Measurements from ENCODE around the gene GLI1. TPM values are rescaled to one million over a fixed set of nuclear protein-coding genes. Genes with fewer than 3 reads are reported as not detected.
A peak's percentile ranks its signal among the peaks of the same experiment; 100 is the strongest.

The GLI1 gene
- polyA plus RNA-seq, 2 of the 4 experiments (the other 2 are of a cell fraction), result 13.1 to 27.3 TPM

- TF ChIP-seq RCOR1 (IDR thresholded peaks at IDR 0.05; ENCODE audit: low read depth, low read length) (no peak), CEBPB (IDR thresholded peaks at IDR 0.05) (no peak), ZC3H11A (IDR thresholded peaks at IDR 0.05) (no peak), BHLHE40 (IDR thresholded peaks at IDR 0.05; ENCODE audit: low read depth, low read length) (no peak), ESRRA (IDR thresholded peaks at IDR 0.05; ENCODE audit: borderline replicate concordance, low read length) (no peak), HMGXB4 (CRISPR knock-in tag; IDR thresholded peaks at IDR 0.05; ENCODE audit: borderline replicate concordance) (no peak), RFX5 (IDR thresholded peaks at IDR 0.05) (0 out of 2 replicates have a peak, but pooled peaks have one; percentile 38), HOXB5 (CRISPR knock-in tag; IDR thresholded peaks at IDR 0.05) (no peak), RARB (CRISPR knock-in tag; IDR thresholded peaks at IDR 0.05) (no peak), POLR2A (IDR thresholded peaks at IDR 0.05; ENCODE audit: low read length) (no peak; the same call in 1 of the 2 replicates), PBX3 (IDR thresholded peaks at IDR 0.05) (peak; percentile 57; the same call in 1 of the 2 replicates), EHF (CRISPR knock-in tag; IDR thresholded peaks at IDR 0.05) (no peak), RAD21 (conservative IDR thresholded peaks at IDR 0.05 in 1 of 2, IDR thresholded peaks at IDR 0.05 in 1 of 2) (peak; percentile 84 to 91), KDM1A (IDR thresholded peaks at IDR 0.05; ENCODE audit: low read depth) (no peak), TFCP2L1 (CRISPR knock-in tag; IDR thresholded peaks at IDR 0.05) (0 out of 2 replicates have a peak, but pooled peaks have one; percentile 68), CHD2 (IDR thresholded peaks at IDR 0.05; ENCODE audit: low read length, partially characterized antibody) (no peak), HEYL (CRISPR knock-in tag; IDR thresholded peaks at IDR 0.05) (no peak), MAFK (IDR thresholded peaks at IDR 0.05; ENCODE audit: partially characterized antibody) (no peak), MYC (IDR thresholded peaks at IDR 0.05; ENCODE audit: borderline replicate concordance, low read length) (peak; percentile 66; the same call in 1 of the 2 replicates), USF2 (IDR thresholded peaks at IDR 0.05) (0 out of 2 replicates have a peak, but pooled peaks have one; percentile 5), GATA3 (IDR thresholded peaks at IDR 0.05; ENCODE audit: borderline replicate concordance) (peak; percentile 41; the same call in 1 of the 2 replicates), ZSCAN20 (CRISPR knock-in tag; IDR thresholded peaks at IDR 0.05) (no peak), ELK1 (IDR thresholded peaks at IDR 0.05; ENCODE audit: low read depth, low read length) (no peak), NR3C1 (IDR thresholded peaks at IDR 0.05) (no peak)
These were observed 2.8 kb downstream of the GLI1 start (continued) for GRCh38 chr12:57462251-57462911.

GRCh38 chr12:57462912-57463253, 3.3 kb downstream of the GLI1 start:
- Histone ChIP-seq H3K9me3 (no peaks in the 10 kb centered on the region), H3K4me2 (peak overlapping the region; percentile 97), H3K27ac (peak overlapping the region; percentile 92 to 99), H3K4me1 (peaks cover 15% of the 10 kb centered on the region), H3K4me3 (no peak overlapping the region; the same call in 1 of the 3 replicates)
- FAIRE-seq (no peak), ATAC-seq (no peak), DNase-seq (ENCODE audit: low read depth in 1 of 2, low spot score in 1 of 2) (no peak)
- ChIA-PET POLR2A (no interaction called here), CTCF (interaction anchor here (0.5 to 9.7 kb wide), 45 partner anchors 11 to 274 kb away, joined by 3 to 240 read pairs (median 4); partner anchors contain the start of genes ARHGAP9, INHBC, INHBE and MARS1)
- WGBS (ENCODE audit: missing lambda C conversion rate), result 29% methylated on average over 5 of the region's 5 CpGs
- TF ChIP-seq RARB (CRISPR knock-in tag; IDR thresholded peaks at IDR 0.05) (no peak), USF2 (IDR thresholded peaks at IDR 0.05) (no peak), SMC3 (IDR thresholded peaks at IDR 0.05) (no peak), NR3C1 (IDR thresholded peaks at IDR 0.05) (no peak), RFX5 (IDR thresholded peaks at IDR 0.05) (no peak), BHLHE40 (IDR thresholded peaks at IDR 0.05; ENCODE audit: low read depth, low read length) (no peak), CBX2 (IDR thresholded peaks at IDR 0.05; ENCODE audit: borderline replicate concordance, low read depth) (no peak), CBX8 (IDR thresholded peaks at IDR 0.05) (no peak), TP53 (CRISPR knock-in tag; IDR thresholded peaks at IDR 0.05) (no peak), PBX3 (IDR thresholded peaks at IDR 0.05) (no peak), MAZ (IDR thresholded peaks at IDR 0.05; ENCODE audit: borderline replicate concordance, low read depth, low read length) (no peak), RNF2 (IDR thresholded peaks at IDR 0.05; ENCODE audit: borderline replicate concordance, low read depth) (no peak), RCOR1 (IDR thresholded peaks at IDR 0.05; ENCODE audit: low read depth, low read length) (no peak), RAD21 (conservative IDR thresholded peaks at IDR 0.05 in 1 of 2, IDR thresholded peaks at IDR 0.05 in 1 of 2) (no peak), ZNF302 (CRISPR knock-in tag; IDR thresholded peaks at IDR 0.05) (no peak), HOXA7 (CRISPR knock-in tag; IDR thresholded peaks at IDR 0.05) (no peak)
